Stimulated activated CD8-positive, alpha-beta memory T cell treated with anti-CD3 and anti-CD28 coated beads, Interleukin-4, amount 100 ng/mL, for 24 hours (primary cell): ENCODE results near the gene KIRREL2.
"Not testable (repeated sequence)": the region's sequence is repeated elsewhere in the genome, so short reads cannot be mapped to it uniquely, and the experiment has no call there.

Experiments used
- DNase-seq: peaks from one replicate; pipeline ENCODE4 v3.0.0-alpha.2; 2020; ENCODE audit warnings: low read depth

Gene KIRREL2

DNA sequence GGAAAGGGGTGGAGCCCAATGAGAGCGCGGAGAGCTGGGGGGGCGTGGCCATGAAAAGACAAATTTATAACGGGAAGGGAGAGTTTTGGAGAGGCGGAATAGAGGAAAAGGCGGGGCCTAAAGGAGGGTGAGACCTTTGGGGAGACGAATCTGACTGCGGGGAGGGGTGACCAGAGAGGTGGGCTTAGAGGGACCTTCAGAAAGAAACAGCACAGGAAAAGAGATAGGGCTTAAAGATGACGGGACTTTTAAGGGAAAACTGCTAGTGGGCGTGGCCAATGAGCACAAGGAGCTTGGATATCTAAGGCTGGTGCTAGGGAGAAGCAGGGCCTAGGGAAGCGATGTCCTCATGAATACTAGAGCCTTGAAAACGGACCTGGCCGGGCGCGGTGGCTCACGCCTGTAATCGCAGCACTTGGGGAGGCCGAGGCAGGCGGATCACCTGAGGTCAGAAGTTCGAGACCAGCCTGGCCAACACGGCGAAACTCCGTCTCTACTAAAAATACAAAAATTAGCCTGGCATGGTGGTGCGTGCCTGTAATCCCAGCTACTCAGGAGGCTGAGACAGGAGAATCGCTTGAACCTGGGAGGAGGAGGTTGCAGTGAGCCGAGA, 13.5 kb downstream of the KIRREL2 start:
- not testable (repeated sequence) for DNase-seq

DNA sequence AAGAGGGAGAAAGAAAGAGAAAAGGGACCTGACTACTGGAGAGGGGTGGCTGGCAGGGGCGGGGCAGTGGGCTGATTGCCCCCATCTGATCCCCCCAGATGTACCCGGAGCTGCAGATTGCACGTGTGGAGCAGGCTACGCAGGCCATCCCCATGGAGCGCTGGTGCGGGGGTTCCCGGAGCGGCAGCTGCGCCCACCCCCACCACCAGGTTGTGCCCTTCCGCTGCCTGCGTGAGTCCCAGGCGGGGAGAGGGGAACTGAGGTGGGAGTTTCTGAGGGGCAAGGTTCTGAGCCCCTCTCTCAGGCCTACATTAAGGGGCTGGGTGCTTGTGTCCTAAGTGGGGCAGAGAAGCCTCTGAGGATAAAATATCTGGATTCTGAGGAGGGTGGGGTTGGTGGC, 14.1 kb downstream of the KIRREL2 start:
- no peak for DNase-seq

DNA sequence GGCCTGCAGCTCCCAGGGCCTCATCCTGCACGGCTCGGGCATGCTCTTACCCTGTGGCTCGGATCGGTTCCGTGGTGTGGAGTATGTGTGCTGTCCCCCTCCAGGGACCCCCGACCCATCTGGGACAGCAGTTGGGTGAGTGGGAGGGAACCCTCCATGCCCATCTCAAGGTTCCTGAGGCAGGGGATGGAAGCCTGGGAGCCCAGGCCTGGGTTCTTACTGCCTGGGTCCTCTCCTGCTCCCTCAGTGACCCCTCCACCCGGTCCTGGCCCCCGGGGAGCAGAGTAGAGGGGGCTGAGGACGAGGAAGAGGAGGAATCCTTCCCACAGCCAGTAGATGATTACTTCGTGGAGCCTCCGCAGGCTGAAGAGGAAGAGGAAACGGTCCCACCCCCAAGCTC, 14.9 kb downstream of the KIRREL2 start:
- no peak for DNase-seq

DNA sequence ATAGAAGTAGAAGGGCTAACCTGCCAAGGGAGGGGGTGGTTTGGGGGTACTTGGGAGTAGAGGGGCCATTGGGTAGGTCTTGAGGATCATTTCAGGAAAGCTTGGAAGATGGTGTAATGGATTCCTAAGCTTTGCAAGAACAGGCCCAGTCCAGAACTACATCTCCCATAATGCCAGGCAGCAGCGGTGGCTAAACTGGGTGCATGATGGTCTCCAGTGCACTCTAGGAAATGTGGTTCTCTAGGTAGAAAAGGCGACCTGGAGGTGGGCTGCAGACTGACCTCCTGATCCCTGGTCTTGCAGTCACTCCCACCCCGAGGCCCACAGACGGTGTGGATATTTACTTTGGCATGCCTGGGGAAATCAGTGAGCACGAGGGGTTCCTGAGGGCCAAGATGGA, 15.5 kb downstream of the KIRREL2 start:
- DNase-seq, result no peak

DNA sequence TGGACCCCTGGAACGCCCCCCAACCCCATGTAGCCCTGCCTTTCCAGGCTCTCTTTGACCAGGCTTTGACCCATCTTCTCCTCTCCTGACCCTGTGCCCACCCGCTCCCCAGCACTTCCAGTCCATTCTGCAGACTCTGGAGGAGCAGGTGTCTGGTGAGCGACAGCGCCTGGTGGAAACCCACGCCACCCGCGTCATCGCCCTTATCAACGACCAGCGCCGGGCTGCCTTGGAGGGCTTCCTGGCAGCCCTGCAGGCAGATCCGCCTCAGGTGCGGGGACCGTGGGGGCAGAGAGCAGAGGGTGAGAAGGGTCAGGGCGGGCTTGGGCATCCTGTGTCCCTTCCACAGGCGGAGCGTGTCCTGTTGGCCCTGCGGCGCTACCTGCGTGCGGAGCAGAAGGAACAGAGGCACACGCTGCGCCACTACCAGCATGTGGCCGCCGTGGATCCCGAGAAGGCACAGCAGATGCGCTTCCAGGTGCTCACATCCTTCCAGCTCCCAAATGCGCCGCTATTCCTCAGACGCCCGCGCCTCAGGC, 17.8 kb downstream of the KIRREL2 start:
- DNase-seq, result no peak

DNA sequence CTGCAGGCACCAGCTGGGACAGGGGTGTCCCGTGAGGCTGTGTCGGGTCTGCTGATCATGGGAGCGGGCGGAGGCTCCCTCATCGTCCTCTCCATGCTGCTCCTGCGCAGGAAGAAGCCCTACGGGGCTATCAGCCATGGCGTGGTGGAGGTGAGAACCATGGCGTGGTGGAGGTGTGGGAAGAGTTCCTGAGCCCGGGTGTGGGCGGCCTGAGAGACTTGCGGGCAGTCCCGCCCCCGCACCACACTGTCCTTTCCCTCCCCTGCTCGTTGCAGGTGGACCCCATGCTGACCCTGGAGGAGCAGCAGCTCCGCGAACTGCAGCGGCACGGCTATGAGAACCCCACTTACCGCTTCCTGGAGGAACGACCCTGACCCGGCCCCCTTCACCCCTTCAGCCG, 22.4 kb downstream of the KIRREL2 start:
- no peak for DNase-seq

DNA sequence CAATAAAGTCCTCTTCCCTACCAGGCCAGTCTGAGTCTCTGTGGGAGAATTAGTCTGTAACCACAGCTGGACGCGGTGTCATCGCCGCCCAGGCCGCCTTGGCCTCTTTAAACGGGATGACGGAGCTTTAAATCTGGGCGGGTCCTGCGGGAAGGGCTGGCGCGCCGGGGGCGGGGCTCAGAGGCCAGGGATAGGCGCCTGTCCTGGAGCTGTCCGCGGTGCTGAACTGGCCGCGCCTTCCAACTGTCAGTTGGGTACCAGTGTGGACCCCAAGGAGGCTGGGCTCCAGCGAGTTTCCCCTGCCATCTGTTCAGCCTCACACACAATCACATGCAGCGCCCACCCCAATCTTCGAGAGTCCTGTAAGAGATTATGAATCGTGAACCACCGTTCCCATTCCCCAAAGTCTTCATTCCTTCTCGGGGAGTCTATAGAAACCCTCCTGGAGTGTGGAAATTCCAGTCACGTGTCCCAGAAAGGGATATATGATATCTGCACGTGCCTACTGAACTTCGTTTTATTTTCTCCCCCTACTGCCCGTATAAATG, 23.1 kb downstream of the KIRREL2 start:
- DNase-seq, result peak; percentile 74

DNA sequence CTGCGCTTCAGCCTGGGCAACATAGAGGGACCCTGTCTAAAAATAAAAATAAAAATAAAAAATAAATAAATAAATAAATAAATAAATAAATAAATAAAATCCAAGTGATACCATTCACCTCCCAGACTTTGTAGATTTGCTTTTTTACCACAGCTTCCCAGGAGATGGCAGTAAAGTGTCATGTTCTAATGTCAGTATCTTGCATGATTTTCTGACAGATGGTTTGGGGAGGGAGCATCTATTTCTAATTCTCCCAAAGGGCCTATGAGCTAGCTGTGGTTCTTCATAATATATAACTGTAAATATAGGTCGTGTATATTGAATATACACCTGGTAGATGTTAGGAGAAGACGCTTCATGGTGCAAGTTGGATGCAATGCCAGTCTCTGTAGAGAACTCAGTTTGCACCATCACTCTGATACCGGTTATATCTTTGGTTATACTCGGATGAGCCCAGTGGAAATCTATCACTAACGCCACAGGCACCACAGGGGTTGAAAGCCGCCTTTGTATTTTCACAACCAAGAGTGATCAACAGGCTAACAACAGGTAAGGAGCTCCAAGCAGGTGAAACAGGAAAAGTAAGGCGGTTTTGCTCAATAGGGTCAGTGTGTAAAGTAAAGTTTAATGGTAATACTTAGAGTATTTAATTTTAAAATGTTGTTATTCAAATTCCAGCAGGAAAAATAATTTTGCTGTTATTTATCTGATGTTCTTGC, 25.6 kb downstream of the KIRREL2 start:
- DNase-seq, result no peak

DNA sequence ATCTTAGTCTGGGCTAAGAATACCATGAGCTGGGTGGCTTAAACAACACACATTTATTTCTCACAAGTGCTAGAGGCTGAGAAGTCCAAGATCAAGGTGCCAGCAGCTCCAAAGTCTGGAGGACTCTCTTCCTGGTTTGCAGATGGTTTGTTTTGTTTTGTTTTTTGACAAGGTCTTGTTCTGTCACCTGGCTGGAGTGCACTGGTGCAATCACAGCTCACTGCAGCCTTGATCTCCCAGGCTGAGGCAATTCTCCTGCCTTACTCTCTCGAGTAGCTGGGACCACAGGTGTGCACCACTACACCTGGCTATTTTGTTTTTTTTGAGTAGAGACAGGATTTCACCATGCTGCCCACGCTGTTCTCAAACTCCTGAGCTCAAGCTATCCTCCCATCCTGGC, 27.2 kb downstream of the KIRREL2 start:
- no peak for DNase-seq

DNA sequence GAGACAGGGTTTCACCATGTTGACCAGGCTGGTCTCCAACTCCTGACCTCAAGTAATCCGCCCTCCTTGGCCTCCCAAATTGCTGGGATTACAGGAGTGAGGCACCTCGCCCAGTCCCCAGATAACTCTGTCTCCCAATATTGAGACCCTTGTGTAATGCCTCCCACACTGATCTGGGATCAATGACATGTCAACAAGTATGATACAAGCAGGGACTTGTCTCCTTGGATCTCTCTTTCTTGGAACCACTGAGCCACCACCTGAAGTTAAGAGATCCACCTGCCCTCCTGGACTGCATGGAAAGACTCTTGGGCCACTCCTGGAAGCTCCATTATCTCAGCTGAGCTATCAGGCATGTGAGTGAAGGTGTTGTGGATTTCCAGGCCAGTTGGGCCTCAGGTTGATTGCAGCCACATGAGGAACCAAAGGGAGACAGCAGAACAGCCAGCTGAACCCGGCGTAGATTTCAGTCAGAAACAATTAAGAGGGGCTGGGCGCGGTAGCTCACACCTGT, 28.6 kb downstream of the KIRREL2 start:
- no peak for DNase-seq

DNA sequence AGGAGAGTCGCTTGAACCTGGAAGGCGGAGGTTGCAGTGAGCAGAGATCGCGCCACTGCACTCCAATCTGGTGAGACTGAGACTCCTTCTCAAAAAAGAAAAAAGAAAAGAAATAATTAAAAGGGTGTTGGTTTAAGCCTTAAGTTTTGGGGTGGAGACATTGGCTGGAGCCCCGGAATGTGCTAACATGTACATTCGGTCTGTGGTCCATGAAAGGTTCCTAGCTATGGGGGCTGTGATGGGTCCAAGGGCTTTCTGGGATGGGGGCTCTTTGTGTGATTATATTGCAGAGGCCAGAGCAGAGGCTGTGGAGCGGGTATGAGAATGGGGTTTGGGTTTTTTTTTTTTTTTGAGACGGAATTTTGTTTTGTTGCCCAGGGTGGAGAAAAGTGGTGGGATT, 29.2 kb downstream of the KIRREL2 start:
- DNase-seq, result no peak

DNA sequence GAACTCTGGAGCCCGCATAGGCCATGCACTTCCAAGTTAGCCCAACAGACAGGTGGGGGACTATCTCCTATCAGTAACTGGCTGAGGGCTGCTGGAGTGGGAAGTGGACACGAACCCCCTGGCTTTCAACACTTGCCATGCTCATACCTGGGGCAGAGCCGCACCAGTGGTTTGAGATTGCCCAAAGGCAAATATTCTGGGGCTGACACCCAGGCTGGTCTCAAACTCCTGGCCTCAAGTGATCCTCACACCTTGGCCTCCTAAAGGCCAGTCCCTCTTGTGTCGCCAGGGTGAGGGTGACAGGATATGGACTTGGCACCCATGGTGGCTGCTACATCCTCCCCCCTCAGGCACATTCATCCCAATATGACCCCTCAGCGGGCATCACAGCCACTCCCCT, 30.5 kb downstream of the KIRREL2 start:
- DNase-seq, result no peak

DNA sequence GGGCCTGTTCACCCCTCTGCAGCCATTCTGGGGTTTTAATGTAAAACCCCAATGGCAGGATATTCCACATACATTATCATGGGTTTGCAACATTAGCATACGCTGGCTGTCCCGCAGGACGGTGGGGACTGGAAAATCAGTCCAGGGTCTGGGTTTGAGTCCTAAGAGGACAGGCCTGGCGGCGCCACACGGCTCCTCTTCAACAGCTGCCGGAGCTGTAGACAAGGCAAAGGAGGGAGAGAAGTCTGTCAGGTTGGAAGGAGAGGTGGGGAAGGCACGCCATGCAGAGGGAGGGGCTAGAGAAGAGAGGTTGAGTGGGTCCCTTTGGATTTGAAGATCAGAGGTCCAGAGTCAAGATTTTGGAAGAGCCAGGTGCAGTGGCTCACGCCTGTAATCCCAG, 31.7 kb downstream of the KIRREL2 start:
- DNase-seq, result no peak

DNA sequence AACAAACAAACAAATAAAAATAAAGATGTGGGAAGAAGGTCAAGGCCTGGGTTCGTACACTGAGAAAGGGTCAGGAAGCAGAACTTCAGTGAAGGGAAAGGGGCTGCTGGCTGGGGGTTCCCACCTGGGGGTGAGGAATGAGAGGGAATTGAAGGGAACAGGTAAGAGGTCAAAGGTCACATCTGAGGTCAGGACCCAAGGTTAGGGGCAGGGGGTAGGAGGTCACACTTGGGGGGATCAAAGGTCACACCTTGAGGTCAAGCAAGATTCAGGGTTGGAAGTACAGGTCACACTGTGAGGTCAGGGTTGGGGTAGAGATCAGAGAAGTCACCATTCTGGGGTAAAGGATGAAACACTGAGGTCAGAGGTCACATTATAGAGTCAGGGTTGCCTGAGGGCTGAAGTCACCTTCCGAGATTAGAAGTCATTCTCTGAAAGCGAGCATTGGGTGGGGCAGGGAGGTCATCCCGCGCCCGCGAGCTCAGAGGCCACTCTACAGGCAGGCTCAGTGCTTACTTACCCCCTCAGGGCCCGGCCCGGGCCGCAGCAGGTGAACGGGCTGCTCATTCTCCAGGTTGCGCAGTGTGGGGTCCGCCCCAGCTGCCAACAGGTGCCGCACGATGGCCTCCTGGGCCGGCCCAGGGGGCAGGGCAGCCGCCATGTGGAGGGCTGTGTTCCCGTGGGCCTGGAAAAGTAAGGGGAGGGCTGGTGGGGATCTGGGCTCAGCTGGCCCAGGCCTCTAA, 32.8 kb downstream of the KIRREL2 start:
- DNase-seq, result no peak

DNA sequence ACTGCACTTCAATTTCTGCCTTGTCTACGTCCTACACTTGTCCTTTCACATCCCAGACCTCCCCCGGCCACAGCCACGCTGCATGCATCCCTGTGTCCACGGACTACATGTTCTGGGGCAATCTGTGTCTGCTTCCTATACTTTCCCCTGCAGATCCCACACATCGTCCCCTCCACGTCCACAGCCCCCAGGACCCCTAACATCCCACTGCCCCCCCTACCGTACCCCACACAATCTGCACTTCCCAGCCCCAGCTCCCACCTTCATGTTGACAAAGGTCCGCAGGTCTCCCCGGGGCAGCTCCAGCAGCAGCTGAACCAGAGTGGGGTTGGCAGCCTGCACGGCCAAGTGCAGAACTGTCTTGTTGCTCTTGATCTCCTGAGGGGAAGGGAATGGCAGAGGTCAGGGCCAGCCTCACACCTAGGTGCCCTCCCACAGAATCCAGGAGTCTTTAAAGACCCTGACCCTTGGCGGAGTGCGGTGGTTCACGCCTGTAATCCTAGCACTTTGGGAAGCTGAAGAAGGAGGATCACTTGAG, 33.5 kb downstream of the KIRREL2 start:
- no peak for DNase-seq

DNA sequence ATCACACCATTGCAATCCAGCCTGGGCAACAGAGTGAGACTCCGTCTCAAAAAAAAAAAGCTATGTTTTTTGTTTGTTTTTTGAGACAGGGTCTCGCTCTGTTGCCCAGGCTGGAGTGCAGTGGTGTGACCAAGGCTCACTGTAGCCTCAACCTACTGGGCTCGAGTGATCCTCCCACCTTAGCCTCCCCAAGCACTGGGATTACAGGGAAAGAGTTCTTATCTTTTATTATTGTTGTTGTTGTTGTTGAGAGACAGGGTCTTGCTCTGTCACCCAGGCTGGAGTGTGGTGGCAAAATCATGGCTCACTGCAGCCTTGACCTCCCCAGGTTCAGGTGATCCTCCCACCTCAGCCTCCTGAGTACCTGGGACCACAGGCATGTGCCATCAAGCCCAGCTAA, 35.1 kb downstream of the KIRREL2 start:
- not testable (repeated sequence) for DNase-seq

DNA sequence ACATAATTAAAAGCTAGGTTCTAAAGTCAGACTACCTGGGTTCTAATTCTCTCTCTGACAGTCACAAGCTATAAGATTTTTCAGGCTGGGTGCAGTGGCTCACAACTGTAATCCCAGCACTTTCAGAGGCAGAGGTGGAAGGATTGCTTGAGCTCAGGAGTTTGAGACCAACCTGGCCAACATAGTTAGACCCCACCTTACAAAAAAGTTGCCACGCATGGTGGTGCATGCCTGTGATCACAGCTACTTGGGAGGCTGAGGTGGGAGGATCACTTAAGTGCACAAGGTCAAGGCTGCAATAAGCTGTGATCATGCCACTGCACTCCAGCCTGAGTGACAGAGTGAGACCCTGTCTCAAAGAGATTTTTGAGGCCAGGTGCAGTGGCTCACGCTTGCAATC, 37.6 kb downstream of the KIRREL2 start:
- no peak for DNase-seq

DNA sequence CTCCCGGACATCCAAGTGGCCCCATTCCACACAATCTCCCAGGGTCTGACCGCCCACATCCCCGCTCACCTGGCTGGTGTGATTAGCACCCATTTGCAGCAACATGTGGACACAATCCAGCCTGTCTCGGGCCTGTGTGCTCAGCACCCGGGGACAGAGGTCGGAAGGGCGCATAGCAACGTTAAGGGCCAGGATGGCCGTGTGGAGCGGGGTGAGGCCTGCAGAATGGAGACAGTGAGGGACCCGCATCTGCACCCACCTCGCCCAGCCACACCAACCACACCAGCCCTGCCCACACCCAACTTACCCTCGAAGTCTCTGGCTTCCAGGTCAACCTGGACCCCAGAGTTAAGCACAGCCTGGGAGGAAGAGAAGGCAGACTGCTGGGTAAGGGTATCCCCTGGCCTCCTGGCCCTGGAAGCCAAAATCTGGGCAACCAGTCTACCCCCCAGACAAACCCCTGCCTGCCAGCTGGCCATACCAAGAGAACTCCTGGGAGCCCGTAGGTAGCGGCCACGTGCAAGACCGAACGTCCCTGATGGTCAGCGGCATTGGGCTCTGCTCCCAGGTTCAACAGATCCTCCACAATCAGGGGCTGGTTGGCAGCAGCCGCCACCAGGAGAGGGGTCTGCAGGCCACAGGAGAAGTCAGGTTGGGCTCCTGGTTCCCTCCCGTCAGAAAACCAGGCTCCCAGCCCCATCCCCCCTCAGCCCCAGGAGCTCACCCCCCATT, 39.4 kb downstream of the KIRREL2 start:
- no peak for DNase-seq

DNA sequence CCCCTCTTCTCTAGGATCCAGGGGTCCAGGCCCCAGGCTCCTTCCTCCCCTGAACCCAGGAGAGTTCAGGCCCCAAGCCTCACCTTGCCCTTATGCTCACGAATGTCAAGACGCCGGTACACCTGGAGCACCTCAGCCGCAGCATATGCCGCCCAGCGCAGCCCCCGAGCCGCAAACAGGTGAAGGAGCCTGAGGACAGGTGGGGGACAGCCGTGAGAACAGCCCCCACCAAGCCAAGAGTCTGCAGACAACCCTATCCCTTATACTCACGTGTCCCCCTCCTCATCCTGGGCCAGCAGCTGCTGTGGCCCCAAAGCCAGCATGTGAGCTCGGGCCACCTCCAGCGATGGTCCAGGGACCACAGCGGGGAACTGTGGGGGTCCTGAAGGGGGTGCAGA, 39.9 kb downstream of the KIRREL2 start:
- DNase-seq, result no peak

DNA sequence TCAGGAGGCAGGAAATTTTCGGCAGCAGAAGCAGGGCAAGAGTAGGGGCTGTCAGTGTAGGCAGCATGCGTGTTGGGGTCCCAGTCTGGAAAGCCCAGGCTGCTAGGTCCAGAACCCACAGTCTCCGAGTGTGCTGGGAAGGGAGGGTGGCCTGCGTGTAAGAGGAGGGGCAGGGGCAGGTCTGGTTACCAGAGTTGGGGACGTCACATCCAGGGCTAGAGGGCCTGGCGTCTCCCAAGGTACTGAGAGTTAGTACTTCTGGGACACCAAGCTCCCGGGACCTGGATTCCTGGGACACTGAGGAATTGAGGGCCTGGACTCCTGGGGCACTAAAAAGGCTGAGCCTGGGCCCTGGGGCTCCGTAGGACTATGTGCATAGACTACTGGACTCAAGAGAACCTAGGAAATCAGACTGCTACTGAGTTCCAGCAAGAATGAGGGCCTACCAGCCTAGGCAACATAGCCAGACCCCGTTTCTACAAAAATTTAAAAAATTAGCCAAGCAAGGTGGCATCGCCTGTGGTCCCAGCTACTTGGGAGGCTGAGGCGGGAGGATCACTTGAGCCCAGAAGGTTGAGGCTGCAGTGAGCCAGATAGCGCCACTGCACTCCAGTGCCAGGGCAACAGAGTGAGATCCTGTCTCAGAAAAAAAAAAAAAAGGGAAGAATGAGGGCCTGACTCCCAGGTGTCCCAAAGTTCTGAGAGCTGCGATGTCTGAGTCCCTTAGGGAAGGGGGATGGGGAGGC, 41.2 kb downstream of the KIRREL2 start:
- DNase-seq, result no peak

DNA sequence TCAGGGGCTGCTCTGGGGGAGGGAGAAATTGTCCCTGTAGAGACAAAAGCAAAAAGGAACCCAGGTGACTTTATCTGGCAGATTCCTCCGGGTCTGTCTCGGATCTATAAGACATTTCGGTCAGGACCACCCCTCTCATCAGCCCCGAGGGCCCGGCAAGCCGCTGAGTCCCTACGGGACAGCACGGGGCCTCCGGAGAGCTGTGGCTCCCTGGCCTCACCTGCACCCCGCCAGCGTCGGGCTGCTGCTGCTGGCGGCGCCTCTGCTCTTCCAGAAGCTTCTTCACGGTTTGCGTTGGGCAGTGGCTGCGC, 41.7 kb downstream of the KIRREL2 start:
- DNase-seq, result no peak
